OCI-M1 (cell line): Measurements from ENCODE around the gene ZFR.
"Not testable (repeated sequence)": the region's sequence is repeated elsewhere in the genome, so short reads cannot be mapped to it uniquely, and the experiment has no call there.

Experiments
- DNase-seq: peaks from one replicate; lab custom pipeline; 2025; lab: John Stamatoyannopoulos, UW

The ZFR gene

DNA sequence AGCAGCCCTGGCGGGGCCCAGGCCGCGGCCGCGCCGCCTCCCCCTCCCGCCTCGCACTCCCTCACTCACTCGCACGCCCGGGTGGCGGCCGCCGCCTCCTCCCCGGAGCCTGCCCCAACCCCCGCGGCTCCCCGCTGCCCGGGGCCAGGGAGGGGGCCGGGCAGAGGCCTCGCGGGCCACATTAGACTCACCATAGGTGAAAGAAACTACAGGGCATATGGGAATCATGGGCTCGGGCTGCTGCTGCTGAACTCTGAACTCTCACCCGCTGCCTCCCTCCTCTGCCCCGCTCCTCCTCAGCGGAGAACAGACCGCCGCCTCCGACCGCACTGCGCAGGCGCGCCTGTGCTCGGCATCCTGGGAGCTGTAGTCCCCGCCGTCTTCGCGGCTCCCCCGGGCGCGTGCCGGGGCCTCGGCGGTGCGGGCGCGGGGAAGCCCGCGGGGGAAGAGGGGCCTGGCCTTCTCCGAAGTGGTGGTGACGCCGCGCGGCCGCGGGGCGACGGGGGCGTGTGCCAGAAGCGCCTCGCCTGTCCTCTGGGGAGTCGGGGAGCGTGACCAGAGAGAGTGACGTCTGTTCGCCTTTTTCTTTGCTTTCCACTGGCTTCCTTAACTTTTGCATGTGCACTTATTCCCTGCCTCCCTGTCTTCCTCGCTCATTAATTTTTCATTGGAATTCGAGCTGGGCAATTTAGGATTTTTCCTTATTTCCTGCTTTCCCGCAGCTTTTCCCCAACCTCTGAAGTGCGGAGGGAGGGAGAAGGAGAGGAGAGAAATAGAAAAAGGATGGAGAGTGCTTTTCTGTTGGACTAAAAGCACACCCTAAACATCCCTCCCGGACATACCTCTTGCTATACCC is at the start of gene ZFR:
Gene ZFR (minus strand): TSS at position 310 of the 856 bp plus-strand sequence. CDS start 82 bp downstream, at position 228.
- peak; percentile 92 for DNase-seq

DNA sequence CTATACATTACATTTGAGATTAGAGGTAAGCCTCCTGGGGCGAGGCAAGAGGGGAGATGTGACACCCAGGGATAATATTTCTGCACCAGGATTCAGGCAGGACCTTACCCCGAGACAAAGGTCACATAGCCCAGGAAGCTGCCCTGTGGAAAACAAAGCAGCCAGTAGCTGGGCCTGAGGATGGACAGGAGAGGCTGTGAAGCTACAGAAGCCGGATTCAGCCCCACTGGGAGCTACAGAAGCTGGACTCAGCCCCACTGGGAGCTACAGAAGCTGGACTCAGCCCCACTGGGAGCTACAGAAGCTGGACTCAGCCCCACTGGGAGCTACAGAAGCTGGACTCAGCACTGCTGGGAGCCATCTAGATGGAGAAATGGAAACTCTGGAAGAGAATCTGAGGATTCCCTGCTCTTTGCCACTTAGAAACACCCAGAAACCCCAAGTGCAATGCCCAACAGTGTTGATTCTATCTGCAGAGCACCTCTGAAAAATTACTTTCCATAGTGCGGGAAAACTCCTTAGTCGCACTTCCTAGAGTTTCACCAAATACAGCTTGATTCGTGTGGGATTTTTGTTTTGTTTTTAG is 46.5 kb upstream of the ZFR start:
- no peak for DNase-seq

DNA sequence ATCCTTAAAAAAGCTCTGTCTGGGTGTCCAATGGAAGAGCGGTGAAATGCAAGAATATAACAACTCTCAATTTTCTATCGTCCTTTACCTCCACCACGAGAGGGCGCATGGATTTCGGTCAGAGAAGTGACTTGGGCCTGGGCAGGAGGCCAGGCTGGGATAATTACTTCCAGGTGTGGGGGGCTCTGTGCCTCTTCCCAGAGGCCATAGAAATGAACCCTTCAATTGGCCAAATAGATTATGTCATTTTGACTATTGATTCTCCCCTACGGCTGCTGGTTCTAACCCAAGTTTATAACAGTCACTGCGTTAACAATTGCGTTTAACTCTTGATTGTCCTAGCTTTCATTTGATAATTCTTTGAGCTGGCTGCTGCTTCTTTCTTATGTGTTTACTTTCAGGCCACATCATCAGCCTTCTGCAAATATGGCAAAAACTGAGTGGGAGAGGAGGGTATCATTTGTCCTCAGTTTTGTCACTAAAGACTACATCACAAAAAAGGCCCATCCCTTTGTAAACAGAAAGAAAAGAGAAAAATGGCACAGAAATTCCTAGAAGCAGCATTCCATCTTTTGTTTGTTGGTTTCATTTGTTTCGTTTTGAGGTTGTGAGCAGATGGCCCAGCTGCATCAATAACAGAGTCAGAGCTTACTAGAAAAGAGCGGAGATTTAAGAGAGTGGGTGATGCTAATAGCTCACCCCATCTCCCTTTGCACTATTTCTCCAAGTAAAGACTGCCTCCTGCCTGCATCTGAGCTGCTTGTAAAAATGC is 45.4 kb upstream of the ZFR start:
- DNase-seq, result peak; percentile 77

DNA sequence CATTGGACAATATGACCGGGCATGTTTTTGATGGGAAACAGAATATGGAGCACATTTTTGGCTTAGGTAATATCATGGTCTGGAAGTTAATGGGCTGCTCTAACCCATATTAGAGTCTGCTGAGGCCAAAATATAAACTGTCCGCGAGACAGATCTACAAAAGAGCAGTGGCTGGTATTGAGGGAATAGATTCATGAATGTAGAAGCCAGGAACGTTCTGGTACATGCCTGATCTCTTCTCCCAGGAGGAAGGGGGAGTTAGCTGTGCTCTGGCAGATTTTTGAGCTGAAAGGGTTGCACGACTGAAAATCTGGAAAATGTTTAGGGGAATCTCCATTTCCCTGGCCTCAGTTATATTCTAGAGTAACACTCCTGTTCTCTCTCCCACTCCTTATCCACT is 42.9 kb upstream of the ZFR start:
- no peak for DNase-seq

DNA sequence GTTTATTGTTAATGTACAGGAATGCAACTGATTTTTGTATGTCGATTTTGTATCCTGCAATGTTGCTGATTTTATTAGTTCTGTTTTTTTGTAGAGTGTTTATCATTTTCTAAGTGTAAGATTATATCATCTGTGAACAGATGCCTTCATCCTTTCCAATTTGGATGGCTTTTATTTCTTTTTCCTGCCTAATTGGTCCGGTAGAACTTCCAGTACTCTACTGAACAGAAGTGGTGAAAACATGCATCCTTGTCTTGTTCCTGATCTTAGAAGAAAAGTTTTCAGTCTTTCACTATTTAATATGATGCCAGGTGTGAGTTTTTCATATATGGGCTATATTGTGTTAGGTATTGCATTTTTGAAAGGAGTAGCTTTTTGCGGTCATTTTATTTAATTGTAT is 42.5 kb upstream of the ZFR start:
- DNase-seq, result no peak

DNA sequence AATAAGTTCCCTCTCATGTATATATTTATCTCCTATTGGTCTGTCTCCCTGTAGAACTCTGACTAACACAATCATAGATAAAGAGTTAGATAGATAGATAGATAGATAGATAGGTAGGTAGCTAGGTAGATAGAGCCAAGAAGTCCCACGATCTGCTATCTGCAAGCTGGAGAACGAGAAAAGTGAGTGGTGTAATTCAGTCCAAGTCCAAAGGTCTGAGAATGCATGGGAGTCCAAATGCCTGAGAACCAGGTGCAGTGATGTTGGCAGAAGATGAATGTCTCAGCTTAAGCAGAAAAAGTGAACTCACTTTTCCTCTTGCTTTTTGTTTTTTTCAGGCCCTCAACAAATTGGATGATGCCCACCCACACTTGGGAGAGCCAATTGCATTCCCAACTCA is 37.7 kb upstream of the ZFR start:
- no peak for DNase-seq

DNA sequence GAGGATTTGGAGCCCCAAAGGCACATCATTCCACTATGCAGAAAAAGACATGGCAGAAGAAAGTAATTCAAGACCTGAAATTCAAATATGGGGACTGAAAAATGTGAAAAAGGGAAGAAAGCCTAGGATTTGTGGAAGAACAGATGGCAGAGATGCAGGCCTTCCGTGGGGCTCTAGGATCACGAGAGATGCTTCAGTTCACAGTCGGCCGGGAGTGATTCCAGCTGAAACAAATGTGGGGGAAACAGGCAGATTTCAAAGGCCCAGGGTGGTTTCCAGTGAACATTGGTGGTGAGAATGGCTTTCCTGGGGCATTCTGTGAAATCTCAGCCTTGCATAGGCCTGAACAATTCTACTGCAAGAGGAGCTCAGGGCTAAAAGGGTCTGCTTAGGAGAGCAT is 34.6 kb upstream of the ZFR start:
- no peak for DNase-seq

DNA sequence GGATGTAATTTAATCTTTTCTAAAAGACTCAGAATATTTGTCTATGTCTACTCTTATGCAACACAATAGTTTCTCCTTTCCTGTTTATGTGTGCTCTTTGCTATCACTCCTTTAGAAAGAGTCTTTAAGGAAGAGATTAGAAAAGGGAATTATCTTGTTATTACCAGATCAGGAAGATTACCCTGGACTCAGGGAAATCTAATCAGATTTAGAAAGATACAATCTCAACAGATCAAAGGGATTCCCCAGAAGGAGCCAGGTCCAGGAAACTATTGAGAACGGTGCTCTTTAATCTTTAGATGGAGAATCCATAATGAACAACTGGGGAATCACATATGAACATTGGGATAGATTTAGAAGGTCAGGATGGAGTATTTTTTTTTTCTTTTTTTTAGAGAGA is 32.4 kb upstream of the ZFR start:
- no peak for DNase-seq

DNA sequence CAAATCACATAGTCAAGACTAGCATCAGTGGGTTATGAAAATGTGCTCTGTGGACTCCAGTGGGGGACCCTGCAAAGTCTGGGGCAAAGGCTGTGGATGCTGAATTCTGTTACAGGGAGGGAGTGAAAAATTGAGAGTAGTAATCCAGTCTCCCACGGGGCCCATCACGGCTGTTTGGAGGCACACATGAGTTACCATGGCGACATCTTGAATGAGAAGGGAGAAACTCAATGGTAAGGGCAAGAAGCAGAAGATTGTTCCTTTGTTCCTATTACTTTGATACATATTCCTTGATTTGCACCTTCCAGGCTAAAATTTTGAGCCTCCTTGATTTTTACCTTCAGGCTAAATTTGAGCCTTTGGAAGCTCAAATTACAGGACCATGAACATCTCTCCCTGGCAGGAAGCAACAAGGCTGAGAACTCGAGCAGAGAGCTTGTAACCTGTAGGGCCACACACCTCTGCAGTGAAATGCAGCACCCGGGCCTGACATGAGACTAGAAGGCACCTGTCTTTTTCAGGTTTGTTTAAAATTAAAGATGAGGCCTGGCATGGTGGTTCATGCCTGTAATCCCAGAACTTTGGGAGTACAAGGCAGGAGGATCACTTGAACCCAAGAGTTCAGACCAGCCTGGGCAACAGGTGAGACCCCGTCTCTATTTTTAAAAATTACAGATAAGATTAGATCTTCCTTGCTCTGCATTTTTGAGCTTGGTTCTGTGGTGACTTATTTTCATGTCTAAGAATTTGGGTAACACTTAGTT is 31.0 kb upstream of the ZFR start:
- DNase-seq, result no peak

DNA sequence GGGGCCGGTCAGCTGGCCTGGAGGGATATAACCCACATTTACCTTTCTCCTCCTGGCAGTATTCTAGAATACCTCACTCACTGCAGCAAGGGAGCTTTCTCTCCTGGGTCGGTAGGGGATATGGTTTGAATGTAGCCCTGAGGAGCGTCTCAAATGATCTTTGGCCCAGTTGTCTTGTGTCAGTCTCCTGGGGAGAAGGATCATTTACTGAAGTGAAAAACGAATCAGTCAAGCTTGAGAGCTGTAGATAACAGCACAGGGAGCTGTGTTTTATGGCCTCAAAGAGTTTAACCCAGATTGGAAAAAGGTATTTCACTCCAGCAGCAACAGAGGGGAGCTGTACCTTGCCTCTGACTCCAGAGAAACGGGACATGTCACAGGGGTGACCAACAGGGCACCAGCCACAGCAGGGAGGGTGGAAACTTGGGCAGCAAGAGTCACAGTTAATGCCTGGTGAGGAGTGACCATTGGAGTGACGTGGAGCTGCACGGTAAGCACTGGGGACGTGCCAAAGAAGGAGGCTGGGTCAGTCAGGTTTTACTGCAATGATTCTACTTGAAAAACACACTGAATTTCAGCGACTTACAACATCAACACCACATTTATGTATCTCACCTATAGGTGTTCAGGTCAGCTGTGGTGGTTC is 29.8 kb upstream of the ZFR start:
- no peak for DNase-seq

DNA sequence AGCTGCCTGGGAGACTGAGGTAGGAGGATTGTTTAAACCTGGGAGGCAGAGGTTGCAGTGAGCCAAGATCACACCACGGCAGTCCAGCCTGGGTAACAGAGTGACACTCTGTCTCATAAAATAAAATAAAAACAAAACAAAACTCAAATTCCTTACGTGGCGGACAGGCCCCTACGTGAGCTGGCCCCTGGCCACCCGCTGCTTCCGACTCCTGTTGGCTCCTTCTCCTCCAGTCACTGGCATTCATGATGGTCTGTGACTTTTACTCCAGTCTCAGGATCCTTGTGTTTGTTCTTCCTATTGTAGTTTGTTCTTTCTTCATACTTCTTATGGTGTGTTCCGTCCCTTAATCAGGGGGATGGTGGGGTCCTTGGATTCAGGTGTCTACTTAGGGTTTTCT is 28.5 kb upstream of the ZFR start:
- DNase-seq, result no peak

DNA sequence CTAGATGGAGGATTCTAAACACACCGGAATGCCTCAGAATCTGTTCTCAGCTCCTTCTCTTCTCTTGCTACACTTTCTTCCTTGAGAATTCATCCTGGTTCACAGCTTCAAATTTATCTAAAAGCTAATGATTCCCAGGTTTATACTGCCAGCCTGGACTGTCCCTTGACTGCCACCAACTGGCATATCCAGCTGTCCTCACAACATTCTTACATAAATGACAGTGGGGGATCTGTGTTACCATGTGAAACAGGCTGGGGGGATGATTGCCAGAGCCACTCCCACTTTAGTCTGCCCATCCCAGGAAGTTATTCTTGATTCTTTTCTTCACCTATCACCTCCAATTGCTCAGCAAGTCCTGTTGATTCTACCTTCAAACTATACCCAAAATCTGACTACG is 27.2 kb upstream of the ZFR start:
- no peak for DNase-seq

DNA sequence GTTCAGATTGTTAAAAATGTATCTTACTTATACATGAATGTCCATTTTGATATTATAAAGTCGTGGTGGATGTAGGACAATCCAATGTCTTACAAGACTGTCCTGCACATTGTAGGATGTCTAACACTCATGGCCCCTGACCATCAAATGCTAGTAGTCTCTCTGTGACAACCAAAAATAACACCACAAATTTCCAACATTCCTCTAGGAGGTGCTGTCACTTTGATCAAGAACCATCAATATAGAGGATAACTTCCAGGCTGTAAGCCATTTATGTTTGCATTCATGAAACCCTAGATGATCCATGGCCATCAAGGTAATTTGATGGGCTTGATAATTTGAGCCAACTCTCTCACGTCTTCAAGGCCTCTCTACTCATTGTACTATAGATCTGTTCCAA is 20.5 kb upstream of the ZFR start:
- no peak for DNase-seq

DNA sequence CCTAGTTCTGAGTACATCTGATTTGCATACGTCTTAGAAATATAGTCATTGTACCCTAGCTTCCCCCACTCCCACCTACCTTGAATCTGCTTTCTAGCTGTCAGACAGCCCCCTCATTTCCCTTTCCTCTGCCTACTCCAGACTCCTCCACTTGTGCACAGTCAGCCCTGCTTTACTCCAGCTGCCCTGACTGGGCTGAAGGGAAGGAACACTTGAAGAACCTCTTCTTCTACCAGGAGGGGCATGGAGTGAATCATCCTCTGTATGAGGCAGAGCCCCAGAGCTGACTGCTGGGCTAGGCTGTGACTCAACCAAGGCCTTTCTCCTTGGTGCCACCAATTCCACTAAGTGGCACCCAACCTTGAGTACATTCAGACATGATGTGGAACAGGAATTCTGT is 18.1 kb upstream of the ZFR start:
- DNase-seq, result no peak

DNA sequence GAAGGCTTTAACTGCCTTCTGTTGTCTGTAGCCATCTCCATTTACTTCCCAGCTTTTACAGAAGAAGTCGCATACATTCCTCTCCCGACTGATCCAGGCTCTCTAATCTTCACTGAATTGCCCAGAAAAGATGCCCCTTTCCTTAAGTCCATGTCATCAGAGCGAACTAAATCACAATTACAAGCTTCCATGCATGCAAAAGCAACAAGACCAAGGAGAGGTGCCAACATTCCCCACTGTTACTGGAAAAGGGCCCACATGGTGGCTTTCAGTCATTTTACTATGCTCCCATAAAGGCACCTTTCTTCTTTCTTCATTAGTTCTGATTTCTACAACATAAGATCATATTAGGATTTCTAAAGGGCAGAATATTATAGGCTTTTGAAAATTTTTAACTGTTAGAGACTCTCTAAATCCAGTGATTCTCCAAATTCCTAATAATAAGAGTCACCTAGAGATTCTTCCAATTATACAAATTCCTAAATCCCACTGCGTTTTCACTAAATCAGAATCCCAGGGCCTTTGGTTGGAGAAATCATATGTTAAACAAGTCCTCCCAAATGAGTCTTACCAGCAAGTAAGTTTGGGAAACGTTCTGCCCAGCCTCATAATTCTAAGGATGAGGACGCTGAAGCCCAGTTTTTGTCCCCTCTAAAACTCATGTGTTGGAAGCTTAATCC is 17.0 kb upstream of the ZFR start:
- no peak for DNase-seq

DNA sequence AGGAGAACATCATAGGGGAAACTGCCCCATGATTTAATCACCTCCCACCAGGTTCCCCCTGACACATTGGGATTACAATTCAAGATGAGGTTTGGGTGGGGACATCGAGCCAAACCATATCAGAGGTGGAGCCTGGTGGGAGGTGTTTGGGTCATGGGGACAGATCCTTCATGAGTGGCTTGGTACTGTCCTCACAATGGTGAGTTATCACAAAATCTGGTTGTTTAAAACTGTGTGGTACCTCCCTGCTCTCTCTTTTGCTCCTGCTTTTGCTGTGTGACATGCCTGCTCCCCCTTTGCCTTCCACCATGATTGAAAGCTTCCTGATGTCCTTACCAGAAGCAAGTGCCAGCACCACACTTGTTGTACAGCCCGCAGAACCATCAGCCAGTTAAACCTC is 16.2 kb upstream of the ZFR start:
- no peak for DNase-seq

DNA sequence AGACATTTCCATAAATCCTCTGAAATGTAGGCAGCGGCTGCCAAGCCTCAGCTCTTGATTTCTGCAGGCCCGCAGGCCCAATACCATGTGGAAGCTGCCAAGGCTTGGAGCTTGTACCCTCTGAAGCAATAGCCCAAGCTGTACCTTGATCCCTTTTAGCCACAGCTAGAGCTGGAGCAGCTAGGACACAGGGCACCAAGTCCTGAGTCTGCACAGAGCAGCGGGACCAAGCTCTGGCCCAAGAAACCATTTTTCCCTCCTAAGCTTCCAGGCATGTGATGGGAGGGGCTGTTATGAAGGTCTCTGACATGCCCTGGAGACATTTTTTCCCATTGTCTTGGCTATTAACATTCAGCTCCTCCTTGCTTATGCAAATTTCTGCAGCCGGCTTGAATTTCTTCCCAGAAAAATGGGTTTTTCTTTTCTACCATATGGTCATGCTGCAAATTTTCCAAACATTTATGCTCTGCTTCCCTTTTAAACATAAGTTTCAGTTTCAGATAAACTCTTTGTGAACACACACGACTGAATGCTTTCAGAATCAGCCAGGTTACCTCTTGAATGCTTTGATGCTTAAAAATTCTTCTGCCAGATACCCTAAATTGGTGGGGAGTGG is 14.4 kb upstream of the ZFR start:
- no peak for DNase-seq

DNA sequence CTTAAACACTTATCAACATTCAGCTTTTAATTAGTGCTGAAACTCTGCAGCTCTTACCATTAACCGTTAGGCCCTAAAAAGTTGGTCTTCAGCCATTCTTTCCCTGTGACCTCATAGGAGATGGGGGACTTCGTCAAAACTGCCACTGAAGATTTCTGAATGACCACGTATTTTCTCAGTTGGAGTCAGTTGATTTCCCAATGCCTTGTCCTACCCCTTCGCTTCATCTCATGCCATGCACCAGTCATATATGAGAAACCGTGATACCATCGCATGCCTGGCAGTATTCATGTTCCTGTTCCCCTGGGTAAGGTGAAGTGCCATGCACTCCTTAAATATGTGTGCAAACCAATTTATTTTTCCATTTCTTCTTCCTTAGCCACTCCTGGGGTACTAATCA is 10.8 kb upstream of the ZFR start:
- no peak for DNase-seq

DNA sequence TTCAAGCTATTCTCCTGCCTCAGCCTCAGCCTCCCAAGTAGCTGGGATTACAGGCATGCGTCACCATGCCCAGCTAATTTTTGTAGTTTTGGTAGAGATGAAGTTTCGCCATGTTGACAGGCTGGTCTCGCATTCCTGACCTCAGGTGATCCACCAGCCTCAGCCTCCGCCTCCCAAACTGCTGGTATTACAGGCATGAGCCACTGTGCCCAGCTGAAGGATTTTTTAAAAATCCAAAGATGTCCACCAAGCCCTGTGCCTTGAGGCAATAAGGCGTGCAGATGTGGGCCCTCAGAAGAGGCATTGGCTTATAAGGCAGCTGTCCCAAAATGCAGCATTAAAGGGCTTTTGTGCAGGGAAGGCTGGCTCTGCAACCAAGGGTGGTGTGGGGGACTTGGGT is 10.3 kb upstream of the ZFR start:
- DNase-seq, result no peak

DNA sequence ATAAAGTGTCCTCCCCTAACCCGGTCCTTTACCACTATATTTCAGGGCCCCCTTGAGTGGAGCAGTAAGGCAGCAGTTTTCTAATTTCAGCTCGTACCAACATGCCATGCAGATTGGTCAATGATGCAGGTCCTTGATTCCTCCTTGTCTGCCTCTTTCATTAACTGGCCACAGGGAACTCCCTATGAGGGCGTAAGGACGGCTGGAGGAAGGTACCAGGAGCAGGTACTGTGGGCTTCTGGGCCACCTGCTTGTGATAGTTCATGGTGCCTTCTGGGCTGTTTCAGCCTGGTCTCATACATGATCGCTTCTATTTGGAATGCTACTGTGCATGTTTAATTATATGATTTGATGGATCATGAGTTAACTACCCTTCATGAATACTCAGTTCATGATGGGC is 9.4 kb upstream of the ZFR start:
- DNase-seq, result no peak

DNA sequence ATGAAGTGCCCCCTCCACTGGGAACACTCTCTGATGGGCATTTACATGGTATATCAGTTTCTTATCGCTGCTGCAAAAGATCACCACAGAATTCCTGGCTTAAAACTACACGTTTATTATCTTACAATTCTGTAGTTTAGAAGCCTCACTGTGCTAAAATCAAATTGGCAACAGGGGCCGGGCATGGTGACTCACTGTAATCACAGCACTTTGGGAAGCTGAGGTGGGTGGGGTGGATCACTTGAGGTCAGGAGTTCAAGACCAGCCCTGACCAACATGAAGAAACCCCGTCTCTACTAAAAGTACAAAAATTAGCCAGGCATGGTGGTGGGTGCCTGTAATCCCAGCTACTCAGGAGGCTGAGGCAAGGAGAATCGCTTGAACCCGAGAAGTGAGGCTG is 7.8 kb upstream of the ZFR start:
- DNase-seq, result not testable (repeated sequence)
